HFF-Myc (cell line): ENCODE data around the gene MEFV.
A peak's percentile ranks its signal among the peaks of the same experiment; 100 is the strongest.

Experiments
- DNase-seq: peaks from one replicate; pipeline ENCODE4 v3.0.0-alpha.2; 2011; ENCODE audit warnings: low read depth; ENCODE audit errors: extremely low read depth
- H3K4me3 ChIP-seq: replicated peaks from 2 replicates; pipeline ENCODE4 v1.5.1; 2011; ENCODE audit warnings: low read depth, mild to moderate bottlenecking, control low read depth, low read length
- CTCF ChIP-seq: IDR thresholded peaks from 2 replicates; pipeline ENCODE4 v1.5.1; 2012; ENCODE audit warnings: mild to moderate bottlenecking, low read depth, low read length, control low read depth; ENCODE audit errors: missing control alignments

The MEFV gene

GRCh38 chr16:3295209-3295608 is 38.8 kb upstream of the MEFV start:
- no peak for TF ChIP-seq CTCF
- H3K4me3 ChIP-seq: no peak overlapping the region
- no peak for DNase-seq

GRCh38 chr16:3292604-3293003 is 36.2 kb upstream of the MEFV start:
- TF ChIP-seq CTCF: no peak
- no peak overlapping the region for H3K4me3 ChIP-seq
- no peak for DNase-seq

- H3K4me3 ChIP-seq: no peak overlapping the region
- no peak for DNase-seq
- no peak for TF ChIP-seq CTCF
These were observed 33.7 kb upstream of the MEFV start for GRCh38 chr16:3289998-3290673.

GRCh38 chr16:3285131-3285530 is 28.7 kb upstream of the MEFV start:
- DNase-seq: no peak
- H3K4me3 ChIP-seq: peak overlapping the region; percentile 100
- no peak for TF ChIP-seq CTCF

- TF ChIP-seq CTCF: no peak
- no peak for DNase-seq
- peak overlapping the region; percentile 100 for H3K4me3 ChIP-seq
These were observed 27.4 kb upstream of the MEFV start for GRCh38 chr16:3283543-3284447.

- no peak for TF ChIP-seq CTCF
- H3K4me3 ChIP-seq: peak within 1 kb of the TSS; percentile 100
- DNase-seq: peak; percentile 97
These were observed 26.5 kb upstream of the MEFV start, which contains the start of gene ZNF263 for GRCh38 chr16:3282730-3283542. Gene ZNF263 (plus strand): TSS chr16:3283491. CDS start chr16:3283819, 328 bp downstream.
